Measurements from ENCODE around the gene RNF144A.

GRCh38 chr2:6957031-6957714, 40.0 kb downstream of the RNF144A start:
- TF ChIP-seq CTCF (IDR thresholded peaks at IDR 0.05) (no peak), POLR2A (IDR thresholded peaks at IDR 0.05) (no peak)

All from ovary (tissue), 3 donors.